ENCODE results near the gene CSMD2.

DNA sequence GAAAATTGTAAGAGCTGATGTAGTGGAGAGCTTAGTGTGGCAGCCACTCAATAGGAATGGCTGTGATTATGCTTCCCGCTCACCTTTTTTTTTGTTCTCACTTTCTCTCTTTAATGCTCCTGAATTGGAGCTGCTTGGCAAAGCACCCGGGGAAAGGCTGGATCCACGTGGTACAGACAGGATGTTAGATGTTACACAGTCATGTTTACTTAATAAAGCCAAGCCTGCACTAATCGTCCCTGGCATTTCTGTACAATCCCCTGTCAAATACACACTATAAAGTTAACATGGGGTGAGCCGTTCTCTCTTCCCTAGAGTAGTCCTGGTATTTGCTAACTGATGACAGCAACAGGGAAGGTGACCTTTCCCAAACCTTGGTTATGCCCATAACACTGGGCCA is 504.8 kb downstream of the CSMD2 start:
- TF ChIP-seq POLR2A (IDR thresholded peaks at IDR 0.05) (no peak), CTCF (IDR thresholded peaks at IDR 0.05) (no peak), EP300 (IDR thresholded peaks at IDR 0.05) (no peak)
